Amniotic stem cell (primary cell): ENCODE data around the gene DHPS.
"Not testable (repeated sequence)": the region's sequence is repeated elsewhere in the genome, so short reads cannot be mapped to it uniquely, and the experiment has no call there.

Experiments used
- DNase-seq: peaks from one replicate; lab custom pipeline; 2025; lab: John Stamatoyannopoulos, UW

The DHPS gene

DNA sequence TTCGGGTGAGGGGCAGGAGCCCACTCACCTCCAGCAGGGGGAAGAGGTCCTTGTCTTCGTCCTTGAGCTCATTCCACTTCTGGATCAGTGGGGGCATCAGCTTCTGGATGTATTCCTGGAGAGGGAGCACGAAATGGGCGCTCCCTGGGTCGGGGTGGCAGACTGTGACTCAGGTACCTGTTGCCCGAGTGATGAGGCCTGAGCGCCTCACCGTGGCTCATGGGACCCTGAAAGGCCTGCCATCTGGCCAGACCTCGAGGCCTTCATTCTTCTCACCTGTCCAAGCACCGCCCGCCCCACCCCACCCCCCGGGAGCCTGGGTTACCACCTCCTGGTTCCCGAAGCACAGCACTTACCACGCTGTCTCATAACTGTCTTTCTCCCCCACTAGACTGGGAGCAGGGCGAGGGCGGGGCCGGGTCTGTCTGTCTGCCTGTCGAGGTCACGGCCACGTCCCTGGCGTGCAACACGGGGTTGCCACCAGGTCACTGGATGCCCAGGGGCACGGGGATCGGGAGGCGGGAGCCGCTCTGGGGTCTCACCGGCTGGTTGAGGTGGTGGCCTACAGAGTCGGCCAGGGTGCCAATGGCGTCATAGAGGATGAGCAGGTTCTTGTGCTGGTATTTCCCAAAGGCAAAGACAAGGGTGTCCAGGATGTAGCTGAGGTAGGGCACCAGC, 24.1 kb upstream of the DHPS start:
- no peak for DNase-seq

DNA sequence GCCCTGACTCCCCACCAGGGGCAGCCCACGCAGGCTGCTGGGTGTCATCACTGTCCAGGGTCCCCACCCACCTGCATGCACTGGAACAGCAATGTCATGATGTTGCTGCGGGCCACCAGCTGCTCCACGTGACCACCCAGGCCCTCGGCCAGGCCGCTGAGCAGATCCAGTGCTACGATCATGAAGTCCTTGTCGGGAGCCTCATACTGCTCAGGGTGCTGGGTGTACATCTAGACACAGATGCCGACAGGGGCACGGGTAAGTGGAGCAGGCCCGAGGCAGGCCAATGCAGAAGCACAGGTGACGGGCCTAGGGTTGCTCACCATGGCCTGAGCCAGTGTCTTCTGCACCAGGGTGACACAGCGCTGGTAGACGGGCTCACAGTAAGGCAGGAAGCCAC, 23.5 kb upstream of the DHPS start:
- DNase-seq: no peak

DNA sequence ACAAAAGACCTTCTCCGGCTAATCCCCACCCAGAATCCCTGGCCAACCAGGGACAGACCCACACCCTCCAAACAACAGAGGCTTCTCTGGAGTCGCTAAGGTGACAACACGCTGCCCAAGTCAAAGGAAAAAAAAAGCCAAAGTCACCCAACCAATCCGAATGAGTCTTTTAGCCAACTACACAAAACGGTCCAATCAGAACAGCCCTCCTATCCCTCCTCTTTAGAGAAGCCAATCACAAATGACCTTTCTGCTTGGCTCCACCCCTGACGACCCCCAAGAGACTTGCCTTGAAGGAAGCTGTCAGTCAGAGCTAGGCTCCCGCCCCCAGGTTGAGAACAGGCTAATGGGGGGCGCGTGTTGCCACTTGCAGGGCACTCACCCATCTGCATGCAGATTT, 21.4 kb upstream of the DHPS start:
- DNase-seq: no peak

DNA sequence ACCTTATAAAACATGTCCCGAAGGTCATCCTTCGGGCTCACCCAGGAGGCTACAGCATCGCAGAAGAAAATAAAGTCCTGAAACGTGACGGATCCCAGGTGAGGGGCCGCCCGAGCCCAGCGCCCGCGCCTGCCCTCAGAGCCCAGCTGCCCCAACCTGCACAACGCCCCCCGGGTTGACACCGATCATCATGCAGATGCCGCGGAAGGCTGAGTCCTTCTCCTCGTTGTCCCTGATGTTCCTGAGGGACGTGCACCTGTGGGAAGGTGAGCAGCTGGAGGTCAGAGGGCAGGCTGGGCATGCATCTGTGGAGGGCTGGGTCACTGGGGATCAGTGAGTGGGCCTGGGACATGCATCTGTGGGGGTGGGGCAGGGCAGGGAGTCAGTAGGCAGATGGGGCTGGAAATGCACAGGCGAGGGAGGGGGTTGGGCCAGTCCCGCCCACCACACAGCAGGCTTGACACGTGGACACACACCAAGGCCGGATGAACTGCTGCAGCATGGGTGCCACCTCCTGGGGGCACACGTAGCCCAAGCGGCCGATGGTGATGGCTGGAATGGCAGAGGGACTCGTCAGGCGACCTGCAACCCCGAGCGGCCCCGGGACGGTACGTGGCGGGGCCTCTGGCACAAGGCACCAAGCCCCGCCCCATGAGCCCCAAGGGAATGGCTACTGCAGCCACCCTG, 20.1 kb upstream of the DHPS start:
- DNase-seq: no peak

- no peak for DNase-seq
Observed at GRCh38 chr19:12698138-12698537, 16.5 kb upstream of the DHPS start.

- DNase-seq: not testable (repeated sequence)
Observed at GRCh38 chr19:12697425-12697824, 15.7 kb upstream of the DHPS start.

DNA sequence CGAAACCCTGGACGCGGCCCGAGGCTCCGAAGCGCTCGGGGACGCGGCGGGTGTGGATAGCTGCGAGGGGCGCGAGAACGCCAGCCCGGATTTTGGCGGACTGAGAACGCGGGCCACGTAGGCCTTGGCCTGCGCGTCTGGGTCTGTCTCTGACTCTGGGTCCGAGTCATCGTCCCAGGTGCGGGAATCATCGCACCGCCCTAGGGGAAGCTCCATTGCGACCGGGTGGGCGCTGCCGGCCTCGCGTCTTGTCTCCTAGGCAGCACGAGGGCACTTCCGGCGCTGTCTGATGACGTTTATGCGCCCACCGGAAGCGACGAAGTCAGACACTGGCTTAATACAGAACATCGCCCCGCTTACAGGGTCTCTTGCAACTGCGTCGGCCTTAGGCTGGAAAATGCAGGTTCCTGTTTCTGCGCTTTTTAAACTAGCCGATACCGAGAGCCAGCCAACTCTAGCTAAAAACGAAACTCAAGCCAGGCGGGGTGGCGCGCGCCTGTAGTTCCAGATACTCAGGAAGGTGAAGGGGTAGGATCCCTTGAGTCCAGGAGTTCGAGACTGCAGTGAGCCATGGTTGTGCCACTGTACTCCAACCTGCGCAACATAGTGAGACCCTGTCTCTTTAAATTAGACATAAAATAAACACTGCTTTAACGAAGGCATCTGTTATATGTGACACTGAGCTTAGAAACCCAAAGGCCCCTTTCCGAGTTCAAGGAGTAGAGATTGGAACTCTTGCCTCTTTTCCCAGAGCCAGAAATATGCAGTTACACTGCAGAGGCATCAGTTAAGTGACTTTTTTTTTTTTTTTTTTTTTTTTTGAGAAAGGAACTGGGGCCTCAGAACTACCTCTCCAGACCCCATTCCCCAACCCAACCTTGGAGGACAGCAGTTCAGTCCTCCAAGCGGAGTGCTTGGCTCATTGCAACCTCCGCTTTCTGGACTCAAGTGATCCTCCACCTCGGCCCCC, 15.0 kb upstream of the DHPS start, which contains the start of gene FBXW9:
FBXW9 (minus strand) TSS at position 266 of the 970 bp plus-strand sequence; CDS start at position 216, 50 bp downstream.
- DNase-seq: peak; percentile 45

DNA sequence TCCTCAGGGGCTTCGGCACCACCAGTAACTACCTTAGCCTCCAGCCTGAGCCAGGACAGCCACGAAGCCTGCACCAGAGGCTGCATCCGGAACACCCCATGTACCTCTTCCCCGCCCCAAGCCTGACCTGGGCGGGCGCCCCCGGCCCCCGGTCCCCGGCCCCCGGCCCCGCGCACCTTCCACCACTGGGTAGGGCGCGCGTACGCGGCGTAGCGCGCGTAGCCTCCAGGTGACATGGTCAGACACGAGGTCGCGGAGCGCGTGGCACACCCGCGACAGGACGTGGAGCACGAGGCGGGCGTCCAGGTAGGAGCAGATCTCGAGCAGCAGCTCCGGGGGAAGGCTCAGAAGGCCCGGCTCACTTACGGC, 14.3 kb upstream of the DHPS start:
- DNase-seq: no peak

GRCh38 chr19:12695514-12695913, 13.8 kb upstream of the DHPS start:
- DNase-seq: no peak

DNA sequence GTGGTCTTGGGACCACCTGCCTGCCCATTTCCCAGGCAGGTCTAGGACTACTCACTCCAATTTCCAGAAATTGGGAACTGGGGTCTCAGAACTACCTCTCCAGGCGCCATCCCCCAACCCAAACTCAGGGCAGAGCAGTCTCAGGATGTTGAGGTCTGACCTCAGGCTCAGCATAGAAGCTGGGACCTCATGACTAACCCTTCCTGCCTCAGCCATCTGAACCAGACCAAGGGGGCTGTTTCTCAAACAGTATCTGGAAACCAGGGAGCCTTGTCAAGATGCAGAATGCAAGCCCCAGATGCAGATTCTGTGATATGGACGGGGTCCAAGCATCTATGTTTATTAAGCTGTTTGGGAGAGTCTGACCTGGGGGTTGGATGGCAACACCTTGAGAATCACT, 13.4 kb upstream of the DHPS start:
- DNase-seq: no peak

GRCh38 chr19:12694641-12695040, 13.0 kb upstream of the DHPS start:
- DNase-seq: no peak

DNA sequence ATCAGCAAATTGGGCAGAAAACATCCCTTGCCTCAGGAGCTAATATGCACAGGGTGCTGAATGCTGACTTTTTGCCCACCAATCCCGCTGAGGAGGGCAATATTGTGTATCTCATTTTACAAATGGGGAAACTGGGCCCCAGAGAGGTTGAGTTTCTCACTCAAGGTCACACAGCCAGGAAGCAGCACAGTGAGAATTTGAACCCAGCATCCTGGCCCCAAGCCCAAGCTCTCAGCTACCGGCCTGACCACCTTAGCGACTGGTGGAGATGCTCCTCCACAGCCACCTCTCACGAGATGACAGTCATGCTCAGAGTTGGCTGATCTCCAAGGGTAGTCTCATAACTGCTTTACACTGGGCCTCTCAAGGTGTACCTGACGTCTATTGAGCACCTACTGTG, 11.3 kb upstream of the DHPS start:
- DNase-seq: no peak

GRCh38 chr19:12689581-12690216, 8.0 kb upstream of the DHPS start:
- DNase-seq: no peak

DNA sequence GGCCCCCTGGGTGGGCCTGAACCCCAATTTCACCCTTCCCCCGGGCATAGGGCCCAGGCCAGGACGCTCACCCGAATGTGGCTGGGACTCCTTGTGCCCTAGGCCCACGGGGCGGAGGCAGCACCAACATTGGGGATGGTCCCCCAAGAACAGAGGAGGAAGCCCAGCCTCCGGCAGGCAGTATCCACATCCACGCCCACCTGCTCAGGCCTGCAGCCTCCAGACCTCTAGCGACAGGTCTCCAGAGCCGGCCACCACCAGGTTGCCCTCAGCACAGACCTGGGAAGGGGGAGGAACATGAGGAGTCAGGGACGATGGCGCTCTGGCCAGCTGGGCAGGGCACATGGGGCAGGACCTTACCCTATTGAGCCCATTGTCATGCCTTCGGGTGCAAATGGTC, 7.3 kb upstream of the DHPS start:
- no peak for DNase-seq

- DNase-seq: no peak
Observed at GRCh38 chr19:12687496-12688196, 6.0 kb upstream of the DHPS start, which contains the start of gene GNG14. Gene GNG14 (plus strand): TSS chr19:12687998. CDS start chr19:12688049, 51 bp downstream.

- no peak for DNase-seq
Observed at GRCh38 chr19:12685831-12686230, 4.2 kb upstream of the DHPS start.

- DNase-seq: no peak
Observed at GRCh38 chr19:12680034-12680433, 1.6 kb downstream of the DHPS start.

GRCh38 chr19:12678039-12678438, 3.6 kb downstream of the DHPS start:
- not testable (repeated sequence) for DNase-seq

DNA sequence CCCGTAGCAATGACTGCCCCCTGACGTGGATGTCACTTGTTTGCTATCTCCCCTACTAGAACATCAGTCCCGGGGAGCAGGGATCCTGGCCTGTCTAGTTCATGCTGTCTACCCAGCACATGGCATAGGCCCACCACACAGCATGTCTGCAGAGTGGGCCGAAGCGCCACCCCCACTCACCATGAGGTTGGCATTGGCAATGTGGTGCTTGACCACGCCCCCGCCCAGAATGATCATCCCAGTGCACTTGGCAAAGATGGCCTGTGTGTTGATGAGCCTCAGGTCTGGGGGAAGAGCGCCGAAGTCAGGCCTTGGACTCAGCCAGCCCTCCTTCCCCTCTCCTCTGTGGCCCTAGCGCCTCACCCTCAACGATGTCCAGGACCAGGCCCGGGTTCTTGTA, 4.8 kb downstream of the DHPS start:
- no peak for DNase-seq

- peak; percentile 51 for DNase-seq
Observed at GRCh38 chr19:12676384-12676792, 5.3 kb downstream of the DHPS start.

GRCh38 chr19:12675940-12676339, 5.7 kb downstream of the DHPS start:
- DNase-seq: no peak
